DND-41 (cell line): ENCODE results near the gene CRYGS.

ENCODE experiments used
- CTCF ChIP-seq: IDR thresholded peaks from 2 replicates; pipeline ENCODE4 v1.5.1; 2012; ENCODE audit warnings: borderline replicate concordance, low read length, moderate library complexity, mild to moderate bottlenecking; ENCODE audit not compliant: poor library complexity, severe bottlenecking; ENCODE audit errors: extremely low read depth
- EZH2 ChIP-seq: IDR thresholded peaks from 3 replicates; pipeline ENCODE4 v1.6.1; 2012; ENCODE audit warnings: borderline replicate concordance, low read depth, mild to moderate bottlenecking, moderate library complexity, low read length, inconsistent platforms; ENCODE audit not compliant: severe bottlenecking

- TF ChIP-seq CTCF (no peak), EZH2 (no peak)
These were observed 51.7 kb downstream of the CRYGS start for GRCh38 chr3:186492385-186492984.
